ENCODE results near the gene EFHC1. TPM values are rescaled to one million over a fixed set of nuclear protein-coding genes. Genes with fewer than 3 reads are reported as not detected.
A peak's percentile ranks its signal among the peaks of the same experiment; 100 is the strongest.

EFHC1 gene
- total RNA-seq, 1 experiment from 2014 or later, result 13.2 TPM

GRCh38 chr6:52522151-52522626, 102.0 kb downstream of the EFHC1 start:
- no peak overlapping the region for H2BK15ac ChIP-seq (ENCODE audit: low read depth, low read length)
- no peak overlapping the region for H2BK20ac ChIP-seq (ENCODE audit: low read depth, low read length, poor library complexity, severe bottlenecking)
- H2BK120ac ChIP-seq (ENCODE audit: low read depth, low read length, poor library complexity, severe bottlenecking), result no peak overlapping the region
- H3K27me3 Mint-ChIP-seq (ENCODE audit: low read depth), result no peaks in the 10 kb centered on the region
- H3K9ac ChIP-seq (ENCODE audit: extremely low read depth, insufficient read length, low read length), result no peak overlapping the region
- no peak for TF ChIP-seq CTCF (conservative IDR thresholded peaks at IDR 0.05)
- no peak overlapping the region for H3K27ac ChIP-seq (ENCODE audit: insufficient read length, low read depth, low read length)
- no peak overlapping the region for H3T11ph ChIP-seq (ENCODE audit: low read length)
- peak overlapping the region in 2 of 3 experiments; percentile 54 to 67; a peak in 4 of 7 replicates for H3K27ac Mint-ChIP-seq
- H3K9me3 Mint-ChIP-seq, result no peaks in the 10 kb centered on the region
- no peaks in the 10 kb centered on the region for H3K9me3 ChIP-seq (ENCODE audit: control insufficient read depth, low read depth, low read length)
- no peak overlapping the region for H3K4me3 Mint-ChIP-seq
- H3K79me2 ChIP-seq (ENCODE audit: insufficient read depth, low read length), result peaks cover 2% of the 10 kb centered on the region; the same call in 1 of the 2 replicates
- no peak overlapping the region; the same call in 1 of the 2 replicates for H3K14ac ChIP-seq (ENCODE audit: insufficient read depth, low read length)
- no CpG with 5 or more reads among the region's 7 CpGs for WGBS (ENCODE audit: extremely low coverage, insufficient read length, low lambda C conversion rate)
- no peak overlapping the region for H3K4me2 ChIP-seq (ENCODE audit: insufficient read depth, insufficient read length, low read length)
- peaks cover 23 to 34% of the 10 kb centered on the region in 2 experiments for H3K4me1 Mint-ChIP-seq
- no peak overlapping the region for H3K18ac ChIP-seq (ENCODE audit: insufficient read length, low read depth, low read length)
- H2AK5ac ChIP-seq (ENCODE audit: insufficient read length, low read length), result no peak overlapping the region
- no peaks in the 10 kb centered on the region; the same call in 1 of the 2 replicates for H3K4me1 ChIP-seq (ENCODE audit: insufficient read depth, low read length)
- no peak overlapping the region for H4K8ac ChIP-seq (replicated peaks; ENCODE audit: insufficient read length, low read depth, low read length)
- H4K20me1 ChIP-seq (ENCODE audit: control insufficient read depth, insufficient read depth, insufficient read length), result no peaks in the 10 kb centered on the region
- no peak overlapping the region for H4K91ac ChIP-seq (ENCODE audit: insufficient read length, low read depth, low read length)
- H3K79me1 ChIP-seq (ENCODE audit: insufficient read depth, low read depth, low read length, poor library complexity, severe bottlenecking), result no peaks in the 10 kb centered on the region
- no peaks in the 10 kb centered on the region for H3K27me3 ChIP-seq (ENCODE audit: insufficient read depth, low read length)
- no peaks in the 10 kb centered on the region for H3K23me2 ChIP-seq (ENCODE audit: insufficient read length, low read depth, low read length, poor library complexity, severe bottlenecking)
- H4K5ac ChIP-seq (ENCODE audit: insufficient read length, low read depth, low read length), result no peak overlapping the region
- H2BK12ac ChIP-seq (ENCODE audit: insufficient read length, low read depth, low read length), result no peak overlapping the region
- no peak for DNase-seq
- no peak overlapping the region for H3K23ac ChIP-seq (ENCODE audit: insufficient read length, low read depth, low read length)
- no peak overlapping the region for H2AFZ ChIP-seq (ENCODE audit: low read length)
- peaks cover 0 to 6% (median 0%) of the 10 kb centered on the region in 3 experiments; a peak in 2 of 7 replicates for H3K36me3 Mint-ChIP-seq (ENCODE audit: insufficient read depth in 1 of 3, low read depth in 3 of 3)
- no peak overlapping the region for H3K56ac ChIP-seq (ENCODE audit: insufficient read length, low read depth, low read length)
- no peak overlapping the region for H2BK5ac ChIP-seq (ENCODE audit: insufficient read length, low read length)
- H3K4ac ChIP-seq (ENCODE audit: low read depth, low read length), result no peak overlapping the region

Data from H9 (cell line).